HepG2 (cell line): ENCODE results near the gene SEC61A1. TPM values are rescaled to one million over a fixed set of nuclear protein-coding genes. Genes with fewer than 3 reads are reported as not detected.

Experiments
- ATAC-seq: fragments of 200-7000 bp; cut with Tn5 transposase; 3 replicates; pipeline ENCODE4 v1.9.1; 2020; ENCODE audit warnings: mild to moderate bottlenecking, moderate library complexity
- BruUV-seq: library from RNA; stranded (reverse); fragments of 400-500 nt; replicated peaks from 2 replicates; lab custom pipeline; 2021; lab: Mats Ljungman, UMichigan
- CTCF ChIA-PET: fragments of 300-600 bp; formaldehyde crosslinking; extraction: SDS; loops from one replicate; lab custom pipeline; 2021; ENCODE audit warnings: low total read pairs, inconsistent platforms, low intra/inter-chr PET ratio; lab: Yijun Ruan, JAX
- POLR2A ChIA-PET: fragments of 350-600 bp; sonication (Branson Sonifier 250); formaldehyde crosslinking; loops from one replicate; lab custom pipeline; 2020; ENCODE audit warnings: antibody characterized with exemption, inconsistent platforms; lab: Yijun Ruan, JAX
- DNase-seq: peaks from one replicate; pipeline ENCODE4 v3.0.0-alpha.2; 2015; ENCODE audit warnings: low spot score
- FAIRE-seq: peaks from 3 replicates; lab custom pipeline; 2011; peaks lifted over from hg19 to GRCh38; lab: Jason Lieb, UNC
- H2AFZ ChIP-seq: one replicate; pipeline ENCODE4 v1.6.1; 2011; ENCODE audit warnings: low read length, inconsistent platforms
- H3K27ac ChIP-seq: fragments of 300-600 bp; 3 replicates; pipeline ENCODE4 v1.8.0; 2011; ENCODE audit warnings: mixed run types, mild to moderate bottlenecking, mixed read lengths, low read length, inconsistent platforms; ENCODE audit not compliant: insufficient read depth; ENCODE audit errors: extremely low read length
- H3K27me3 ChIP-seq, 2 experiments: fragments of 200-600 bp in 1 of 2; 2 replicates in 1 of 2; 3 replicates in 1 of 2; pipeline versions ENCODE4 v1.6.0 to v1.8.0; 2011; ENCODE audit warnings: low read length in 2 of 2, mild to moderate bottlenecking in 2 of 2, moderate library complexity in 2 of 2, inconsistent platforms in 1 of 2; ENCODE audit not compliant: insufficient read depth in 2 of 2, control insufficient read depth in 1 of 2
- H3K36me3 ChIP-seq, 2 experiments: fragments of 200-600 bp in 1 of 2; replicated peaks in 1 of 2; 2 replicates in 1 of 2; 3 replicates in 1 of 2; pipeline versions ENCODE4 v1.5.1 to v1.8.0; 2011; ENCODE audit warnings: low read length in 2 of 2, inconsistent platforms in 1 of 2; ENCODE audit not compliant: insufficient read depth in 2 of 2, control insufficient read depth in 1 of 2
- H3K4me1 ChIP-seq: 2 replicates; pipeline ENCODE4 v1.5.1; 2012; ENCODE audit warnings: low read length, inconsistent platforms; ENCODE audit not compliant: insufficient read depth
- H3K4me2 ChIP-seq: 2 replicates; pipeline ENCODE4 v1.6.0; 2011; ENCODE audit warnings: low read depth, low read length, inconsistent platforms
- H3K4me3 ChIP-seq, 3 experiments: fragments of 200-600 bp in 1 of 3; sonication (generic), shearing (Covaris generic) in 1 of 3; replicated peaks in 1 of 3; 2 replicates each; pipeline ENCODE4 v1.5.1; 2011 to 2016; ENCODE audit warnings: low read length in 3 of 3, inconsistent platforms in 2 of 3, low read depth in 2 of 3, mild to moderate bottlenecking in 2 of 3, control low read depth in 1 of 3, mixed read lengths in 1 of 3; ENCODE audit not compliant: insufficient read depth in 1 of 3
- H3K79me2 ChIP-seq: one replicate; pipeline ENCODE4 v1.6.1; 2011; ENCODE audit warnings: low read length, inconsistent platforms; ENCODE audit not compliant: insufficient read depth
- H3K9ac ChIP-seq: 2 replicates; pipeline ENCODE4 v1.6.0; 2011; ENCODE audit warnings: mild to moderate bottlenecking, low read depth, low read length, inconsistent platforms; ENCODE audit not compliant: insufficient read depth
- H3K9me3 ChIP-seq: 2 replicates; pipeline ENCODE4 v1.5.1; 2012; ENCODE audit warnings: mild to moderate bottlenecking, low read length
- H4K20me1 ChIP-seq: 2 replicates; pipeline ENCODE4 v1.6.0; 2011; ENCODE audit warnings: inconsistent platforms, mild to moderate bottlenecking, low read length, moderate library complexity; ENCODE audit not compliant: insufficient read depth
- ELF3 ChIP-seq: IDR thresholded peaks from 2 replicates; pipeline ENCODE4 v1.6.1; 2016; ENCODE audit warnings: missing genetic modification reagents, missing compliant biosample characterization
- FOXO1 ChIP-seq: sonication (generic); formaldehyde crosslinking; IDR thresholded peaks from 2 replicates; pipeline ENCODE4 v1.4.0; 2020; ENCODE audit warnings: missing genetic modification reagents
- FOXO4 ChIP-seq: sonication (generic); formaldehyde crosslinking; conservative IDR thresholded peaks from 2 replicates; pipeline ENCODE4 v1.8.1; 2023; ENCODE audit warnings: missing genetic modification reagents
- JDP2 ChIP-seq: sonication (generic); formaldehyde crosslinking; IDR thresholded peaks from 2 replicates; pipeline ENCODE4 v1.8.1; 2022; ENCODE audit warnings: missing genetic modification reagents, borderline replicate concordance
- JUNB ChIP-seq: sonication (generic); formaldehyde crosslinking; IDR thresholded peaks from 2 replicates; pipeline ENCODE4 v1.8.0; 2022; ENCODE audit warnings: missing genetic modification reagents, mild to moderate bottlenecking, borderline replicate concordance
- KDM5B ChIP-seq: sonication (generic); formaldehyde crosslinking; IDR thresholded peaks from 2 replicates; pipeline ENCODE4 v1.4.0; 2020; ENCODE audit warnings: missing genetic modification reagents, mild to moderate bottlenecking, borderline replicate concordance
- KLF6 ChIP-seq: IDR thresholded peaks from 2 replicates; pipeline ENCODE4 v1.8.0; 2016; ENCODE audit warnings: missing biosample characterization, missing genetic modification reagents
- MED8 ChIP-seq: sonication (generic); formaldehyde crosslinking; IDR thresholded peaks from 2 replicates; pipeline ENCODE4 v1.8.1; 2023; ENCODE audit warnings: mild to moderate bottlenecking, missing genetic modification reagents; ENCODE audit not compliant: insufficient replicate concordance
- MEIS1 ChIP-seq: sonication (generic); formaldehyde crosslinking; IDR thresholded peaks from 2 replicates; pipeline ENCODE4 v1.9.0; 2021; ENCODE audit warnings: mild to moderate bottlenecking, missing genetic modification reagents, moderate library complexity, borderline replicate concordance
- RFX3 ChIP-seq: IDR thresholded peaks from 2 replicates; pipeline ENCODE4 v1.6.1; 2016; ENCODE audit warnings: missing biosample characterization, missing genetic modification reagents
- SMARCE1 ChIP-seq: fragments of 450-650 bp; IDR thresholded peaks from 2 replicates; pipeline ENCODE4 v1.6.1; 2017; ENCODE audit warnings: borderline replicate concordance
- TCF12 ChIP-seq, 2 experiments: fragments of 450-650 bp in 1 of 2; sonication (generic) in 1 of 2; formaldehyde crosslinking in 1 of 2; IDR thresholded peaks; 2 replicates each; pipeline versions ENCODE4 v1.6.1 to v1.8.0; 2017 to 2022; ENCODE audit warnings: antibody characterized with exemption in 1 of 2, mild to moderate bottlenecking in 1 of 2, missing genetic modification reagents in 1 of 2, moderate library complexity in 1 of 2
- TFAP4 ChIP-seq: sonication (generic); IDR thresholded peaks from 2 replicates; pipeline ENCODE4 v1.6.1; 2016; ENCODE audit warnings: low read depth, borderline replicate concordance
- THAP11 ChIP-seq: IDR thresholded peaks from 2 replicates; pipeline ENCODE4 v1.6.1; 2016; ENCODE audit warnings: missing biosample characterization, missing genetic modification reagents
- XRCC5 ChIP-seq: fragments of 200-400 bp; formaldehyde crosslinking; optimal IDR thresholded peaks from 2 replicates; pipeline ENCODE3; 2017; ENCODE audit warnings: mild to moderate bottlenecking, low read length
- ZBTB10 ChIP-seq: sonication (generic); formaldehyde crosslinking; IDR thresholded peaks from 2 replicates; pipeline ENCODE4 v1.4.0; 2020; ENCODE audit warnings: missing genetic modification reagents, borderline replicate concordance
- ZNF292 ChIP-seq: sonication (generic); formaldehyde crosslinking; IDR thresholded peaks from 2 replicates; pipeline ENCODE4 v1.8.1; 2022; ENCODE audit warnings: mild to moderate bottlenecking, low read depth, missing genetic modification reagents, borderline replicate concordance
- WGBS: methylation state at CpG from one replicate; pipeline ENCODE4 v1.1.6; 2017; ENCODE audit warnings: low lambda C conversion rate; 5-methylcytosine and 5-hydroxymethylcytosine counted together
- in situ Hi-C: cut with HindIII; loops from 2 replicates; pipeline ENCODE4 v1.10.0; 2017; ENCODE audit warnings: low pct_unique_long_range_greater_than_20kb; ENCODE audit not compliant: extremely low pct_ligation_motif_present
- intact Hi-C: fragments of 100-400 bp; cut with micrococcal nuclease; formaldehyde crosslinking; loops from one replicate; pipeline ENCODE4 v1.10.0; 2022; ENCODE audit not compliant: unreplicated experiment
- polyA plus RNA-seq, 8 experiments: library from polyadenylated mRNA; depleted of rRNA in 3 of 8; stranded (reverse) in 7 of 8; unstranded in 1 of 8; fragments of >200 nt; fragmentation: Illumina TruSeq in 4 of 8; extraction: Trizol in 4 of 8; gene quantifications; 2 replicates each; pipeline versions ENCODE4 v1.2.1 to v1.2.3, GENCODE V29; 2011 to 2016; ENCODE audit warnings: low read depth in 4 of 8, missing spikeins in 1 of 8, mixed read lengths in 1 of 8; ENCODE audit not compliant: insufficient read depth in 1 of 8
- total RNA-seq, 5 experiments: library from RNA; depleted of rRNA; stranded (reverse); fragments of >200 nt; fragmentation: Illumina TruSeq; extraction: Trizol; gene quantifications; 2 replicates each; pipeline ENCODE4 v1.2.3, GENCODE V29; 2016; ENCODE audit warnings: low read depth in 1 of 5
- TF ChIP-seq, protein P1 (sequence below): IDR thresholded peaks from 2 replicates; pipeline ENCODE4 v1.6.1; 2016; ENCODE audit warnings: mild to moderate bottlenecking

The SEC61A1 gene
- total and polyA plus RNA-seq, 2 of the 13 experiments (the other 11 are each of a cell fraction or from before 2014, with no cell fraction given) = 170 to 203 TPM

GRCh38 chr3:128036119-128036518, 16.1 kb upstream of the SEC61A1 start (continued):
- TF ChIP-seq, protein P1, sequence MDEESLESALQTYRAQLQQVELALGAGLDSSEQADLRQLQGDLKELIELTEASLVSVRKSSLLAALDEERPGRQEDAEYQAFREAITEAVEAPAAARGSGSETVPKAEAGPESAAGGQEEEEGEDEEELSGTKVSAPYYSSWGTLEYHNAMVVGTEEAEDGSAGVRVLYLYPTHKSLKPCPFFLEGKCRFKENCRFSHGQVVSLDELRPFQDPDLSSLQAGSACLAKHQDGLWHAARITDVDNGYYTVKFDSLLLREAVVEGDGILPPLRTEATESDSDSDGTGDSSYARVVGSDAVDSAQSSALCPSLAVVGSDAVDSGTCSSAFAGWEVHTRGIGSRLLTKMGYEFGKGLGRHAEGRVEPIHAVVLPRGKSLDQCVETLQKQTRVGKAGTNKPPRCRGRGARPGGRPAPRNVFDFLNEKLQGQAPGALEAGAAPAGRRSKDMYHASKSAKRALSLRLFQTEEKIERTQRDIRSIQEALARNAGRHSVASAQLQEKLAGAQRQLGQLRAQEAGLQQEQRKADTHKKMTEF = 0 out of 2 replicates have a peak, but pooled peaks have one; percentile 43
- TF ChIP-seq TCF12 (IDR thresholded peaks at IDR 0.05) (no peak), TCF12 (CRISPR knock-in tag; IDR thresholded peaks at IDR 0.05) (no peak), SMARCE1 (no peak), THAP11 (peak; percentile 51; the same call in 1 of the 2 replicates), RFX3 (CRISPR knock-in tag) (no peak), ELF3 (peak; percentile 53; the same call in 1 of the 2 replicates), JUNB (no peak), JDP2 (CRISPR knock-in tag) (no peak), FOXO1 (CRISPR knock-in tag) (no peak), MEIS1 (CRISPR knock-in tag) (peak; percentile 64; the same call in 1 of the 2 replicates)
- TF ChIP-seq, all 625 proteins: peak for 65

- Histone ChIP-seq H3K79me2 (no peaks in the 10 kb centered on the region), H3K27ac (no peak overlapping the region), H3K4me2 (no peak overlapping the region), H3K4me3 (no peak overlapping the region), H2AFZ (no peak overlapping the region), H3K4me1 (peaks cover 28% of the 10 kb centered on the region), H4K20me1 (no peaks in the 10 kb centered on the region), H3K9ac (no peak overlapping the region), H3K27me3 (peaks cover 0 to 7% of the 10 kb centered on the region in 2 experiments; a peak in 2 of 5 replicates), H3K36me3 (no peaks in the 10 kb centered on the region), H3K9me3 (no peaks in the 10 kb centered on the region)
- in situ Hi-C loops = no loop called here
- BruUV-seq = no TSS peak
- FAIRE-seq = no peak
- intact Hi-C loops = no loop called here
- 38% methylated on average over 3 of the region's 3 CpGs for WGBS
- ChIA-PET CTCF (no interaction called here), POLR2A (no interaction called here)
- no peak for ATAC-seq
- no peak for DNase-seq
- TF ChIP-seq ZNF292 (CRISPR knock-in tag) (no peak), ZBTB10 (CRISPR knock-in tag) (no peak), TFAP4 (no peak), MED8 (CRISPR knock-in tag) (no peak), ELF3 (no peak), KLF6 (CRISPR knock-in tag) (no peak), XRCC5 (no peak), KDM5B (no peak), FOXO4 (CRISPR knock-in tag) (no peak)
Measured at GRCh38 chr3:128040041-128040440, 12.2 kb upstream of the SEC61A1 start.
